Measurements from ENCODE around the gene TMPRSS11A. TPM values are rescaled to one million over a fixed set of nuclear protein-coding genes. Genes with fewer than 3 reads are reported as not detected.

TMPRSS11A gene
- total and polyA plus RNA-seq, 2 of the 8 experiments (the other 6 are each of a cell fraction or from before 2014, with no cell fraction given), result not detected

DNA sequence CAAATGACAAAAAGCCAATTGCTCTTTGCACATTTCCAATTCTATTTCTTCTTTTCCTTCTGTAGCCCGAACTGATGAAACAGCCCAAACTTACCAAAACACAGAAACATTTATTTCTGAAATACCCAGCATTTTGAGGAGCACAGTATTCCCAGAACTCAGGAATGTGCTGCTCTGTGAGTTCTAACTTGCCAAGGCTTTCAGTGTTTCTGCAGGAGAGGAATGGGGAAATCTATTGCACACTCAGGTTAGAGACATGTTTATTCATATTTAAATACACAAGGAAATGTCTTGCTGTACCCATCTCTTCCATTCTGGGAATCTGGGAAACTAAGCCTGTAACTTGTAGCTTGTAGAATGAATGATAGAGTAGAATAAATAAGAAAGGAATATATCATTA lies 90.2 kb downstream of the TMPRSS11A start:
- H3K23me2 ChIP-seq (ENCODE audit: low read depth, low read length), result no peaks in the 10 kb centered on the region
- ChIA-PET CTCF (ENCODE audit: partially characterized antibody) (interaction anchor here (1.3 to 1.9 kb wide), 2 partner anchors 36 to 38 kb away, joined by 3 to 6 read pairs; no protein-coding TSS in a partner anchor), POLR2A (ENCODE audit: partially characterized antibody) (no interaction called here)
- no peak overlapping the region for H3K4me3 ChIP-seq (ENCODE audit: extremely low read depth in 1 of 4, insufficient read depth in 2 of 4, low read depth in 3 of 4, low read length in 4 of 4)
- H2BK20ac ChIP-seq (ENCODE audit: low read length), result no peak overlapping the region
- WGBS, 2 experiments (ENCODE audit: extremely low coverage in 1 of 2, insufficient coverage in 1 of 2, insufficient read length in 1 of 2, insufficient replicate concordance in 2 of 2, low coverage in 1 of 2, low lambda C conversion rate in 2 of 2, missing lambda C conversion rate in 1 of 2), result 82% methylated on average over 1 of the region's 1 CpG; no CpG with 5 or more reads in 1 of the 2 experiments
- H3K36me3 ChIP-seq (ENCODE audit: control insufficient read depth in 2 of 4, insufficient read depth in 4 of 4, low read length in 3 of 4), result no peaks in the 10 kb centered on the region
- no peak overlapping the region for H4K8ac ChIP-seq (ENCODE audit: extremely low read depth, insufficient read depth, low read length)
- no peak overlapping the region for H2BK15ac ChIP-seq (ENCODE audit: low read length)
- no peaks in the 10 kb centered on the region for H3K9me3 ChIP-seq (ENCODE audit: insufficient read depth in 2 of 2, low read depth in 1 of 2, low read length in 1 of 2)
- H3K27me3 ChIP-seq (replicated peaks in 1 of 4; ENCODE audit: control insufficient read depth in 3 of 4, extremely low read depth in 1 of 4, insufficient read depth in 3 of 4, low read length in 3 of 4), result no peaks in the 10 kb centered on the region
- no peak overlapping the region for H3K23ac ChIP-seq (ENCODE audit: insufficient read length)
- H2AK5ac ChIP-seq (ENCODE audit: low read depth, low read length), result no peak overlapping the region
- H3K18ac ChIP-seq (ENCODE audit: extremely low read depth, low read length), result no peak overlapping the region
- H2BK5ac ChIP-seq (ENCODE audit: low read depth, low read length), result no peak overlapping the region
- no peak overlapping the region for H3K9ac ChIP-seq (replicated peaks in 1 of 4; ENCODE audit: extremely low read depth in 1 of 4, low read depth in 3 of 4, low read length in 3 of 4)
- no peak overlapping the region for H4K91ac ChIP-seq (replicated peaks; ENCODE audit: insufficient read length, low read length)
- H3K4me1 ChIP-seq (replicated peaks in 1 of 4; ENCODE audit: control insufficient read depth in 3 of 4, insufficient read depth in 4 of 4, low read length in 3 of 4), result no peaks in the 10 kb centered on the region
- H3K14ac ChIP-seq (ENCODE audit: insufficient read length), result no peak overlapping the region
- DNase-seq (ENCODE audit: low read depth in 1 of 2, low spot score in 2 of 2) (no peak), FAIRE-seq (no peak)
- H3K79me1 ChIP-seq (ENCODE audit: low read depth, low read length), result no peaks in the 10 kb centered on the region
- H3K4me2 ChIP-seq (ENCODE audit: insufficient read depth in 1 of 2, low read depth in 2 of 2, low read length in 2 of 2), result no peak overlapping the region
- H4K5ac ChIP-seq (ENCODE audit: insufficient read length, low read depth, low read length), result no peak overlapping the region
- no peak overlapping the region for H3K56ac ChIP-seq (replicated peaks; ENCODE audit: insufficient read length, low read depth, low read length)
- H2AFZ ChIP-seq (ENCODE audit: low read length), result no peak overlapping the region
- H3K27ac ChIP-seq (ENCODE audit: low read depth, low read length), result no peak overlapping the region
- H2BK120ac ChIP-seq (replicated peaks; ENCODE audit: low read depth, low read length), result no peak overlapping the region
- TF ChIP-seq SP2 (IDR thresholded peaks at IDR 0.05; ENCODE audit: low read length) (no peak), TAF7 (optimal IDR thresholded peaks at IDR 0.05; ENCODE audit: borderline replicate concordance, low read depth, low read length) (no peak), RNF2 (IDR thresholded peaks at IDR 0.05; ENCODE audit: borderline replicate concordance, low read depth, low read length, missing control alignments, poor library complexity, severe bottlenecking) (no peak), GABPA (IDR thresholded peaks at IDR 0.05; ENCODE audit: borderline replicate concordance, insufficient read depth, low read length) (no peak), ASH2L (IDR thresholded peaks at IDR 0.05; ENCODE audit: low read length) (no peak), KDM1A (IDR thresholded peaks at IDR 0.05; ENCODE audit: borderline replicate concordance, low read length) (no peak), HDAC2 (IDR thresholded peaks at IDR 0.05; ENCODE audit: borderline replicate concordance in 1 of 2, low read depth in 2 of 2, low read length in 2 of 2) (no peak), EZH2 (IDR thresholded peaks at IDR 0.05; ENCODE audit: low read depth, low read length, severe bottlenecking) (no peak)
- H4K20me1 ChIP-seq (replicated peaks in 1 of 2; ENCODE audit: control insufficient read depth in 1 of 2, insufficient read depth in 2 of 2, low read length in 2 of 2), result no peaks in the 10 kb centered on the region
- H3K79me2 ChIP-seq (ENCODE audit: control insufficient read depth in 1 of 2, insufficient read depth in 2 of 2, low read length in 2 of 2), result no peaks in the 10 kb centered on the region
- no peak overlapping the region for H2BK12ac ChIP-seq (ENCODE audit: low read depth, low read length)
- H3K4ac ChIP-seq (replicated peaks; ENCODE audit: insufficient read length, low read depth, low read length), result no peak overlapping the region

All from H1 (cell line).